SW480 (cell line): ENCODE data around the gene CCDC142.
"Not testable (repeated sequence)": the region's sequence is repeated elsewhere in the genome, so short reads cannot be mapped to it uniquely, and the experiment has no call there.

ENCODE experiments used
- DNase-seq: peaks from one replicate; pipeline ENCODE4 v3.0.0-alpha.2; 2016; ENCODE audit warnings: low spot score

Gene CCDC142

DNA sequence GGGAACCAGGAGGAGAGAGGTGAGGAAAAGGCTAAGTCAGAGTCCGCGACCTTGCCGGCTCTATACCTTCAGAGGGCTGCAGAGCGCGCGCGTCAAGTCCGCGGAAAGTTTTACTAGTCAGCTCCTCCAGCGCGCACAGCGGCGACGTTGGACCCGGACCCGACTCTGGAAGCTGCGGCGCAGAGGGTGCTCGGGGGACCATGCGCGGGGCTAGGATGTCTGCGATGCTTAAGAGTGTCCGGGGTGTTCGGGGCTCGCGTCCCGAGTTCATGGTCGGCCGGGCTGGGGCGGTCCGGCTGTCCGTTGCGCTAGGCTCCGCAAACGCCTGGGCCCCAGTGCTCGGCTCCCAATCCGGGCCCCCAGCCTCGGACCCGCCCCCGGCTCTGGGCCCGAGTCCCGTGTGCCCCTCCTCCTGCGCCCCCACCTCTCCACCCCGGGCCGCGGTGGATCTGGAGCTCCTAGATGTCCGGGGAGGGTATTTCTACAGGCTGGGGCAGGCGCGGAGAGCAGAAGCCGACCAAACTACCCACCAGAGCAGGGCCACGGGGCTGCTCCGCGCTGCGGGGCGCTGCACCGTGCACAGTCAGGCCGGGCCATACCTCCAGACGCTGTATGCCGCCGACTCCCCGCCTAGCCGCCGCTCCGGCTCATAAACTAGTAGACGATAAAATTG is 16.6 kb upstream of the CCDC142 start, which contains the start of gene LBX2:
TSS of gene LBX2 (minus strand) at position 337 of the 673 bp plus-strand sequence. CDS start at position 271, 66 bp downstream.
- DNase-seq = no peak

- DNase-seq = peak; percentile 57
Measured at GRCh38 chr2:74498500-74499266, 15.9 kb upstream of the CCDC142 start.

GRCh38 chr2:74497777-74498499 is 15.1 kb upstream of the CCDC142 start:
- no peak for DNase-seq

GRCh38 chr2:74496997-74497776 is 14.4 kb upstream of the CCDC142 start:
- DNase-seq = no peak

- DNase-seq = no peak
Measured at GRCh38 chr2:74495440-74495839, 12.6 kb upstream of the CCDC142 start.

- no peak for DNase-seq
Measured at GRCh38 chr2:74493546-74493945, 10.7 kb upstream of the CCDC142 start.

GRCh38 chr2:74491648-74492544 is 9.1 kb upstream of the CCDC142 start:
- DNase-seq = no peak

DNA sequence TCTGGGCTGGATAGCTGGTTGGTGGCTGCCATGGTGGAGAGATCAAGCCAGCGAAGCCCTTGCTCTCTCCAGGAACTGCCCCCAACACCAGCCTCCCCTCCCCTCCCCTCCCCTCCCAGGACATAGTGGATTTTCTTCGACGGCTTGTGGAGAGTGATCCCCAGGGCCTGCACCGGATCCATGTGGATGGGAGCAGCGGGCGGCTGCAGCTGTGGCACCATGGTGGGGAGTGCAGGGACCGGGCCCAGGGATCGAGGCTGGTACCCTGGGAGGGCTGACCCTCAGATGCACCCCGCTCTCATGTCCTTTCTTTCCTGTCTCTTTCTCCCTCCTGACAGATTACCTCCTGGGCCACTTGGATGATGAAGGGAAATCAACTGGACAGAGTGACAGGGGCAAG is 7.1 kb upstream of the CCDC142 start:
- no peak for DNase-seq

- DNase-seq = no peak
Measured at GRCh38 chr2:74488643-74489481, 6.1 kb upstream of the CCDC142 start.

DNA sequence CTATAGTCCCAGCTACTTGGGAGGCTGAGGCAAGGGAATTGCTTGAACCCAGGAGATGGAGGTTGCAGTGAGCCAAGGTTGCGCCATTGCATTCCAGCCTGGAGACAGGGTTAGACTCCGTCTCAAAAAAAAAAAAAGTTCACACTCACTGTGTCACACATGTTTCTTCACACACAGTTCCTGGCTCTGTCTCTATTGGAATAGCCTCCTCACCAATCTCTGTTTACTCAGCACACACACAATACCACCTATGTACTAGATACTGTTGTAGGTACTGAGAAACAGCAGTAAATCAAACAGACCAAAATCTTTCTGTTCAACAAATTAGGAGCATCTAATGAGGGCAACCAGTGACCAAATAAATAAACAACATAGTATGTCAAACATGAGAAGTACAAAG is 3.3 kb upstream of the CCDC142 start:
- no peak for DNase-seq

- not testable (repeated sequence) for DNase-seq
Measured at GRCh38 chr2:74483675-74484164, 922 bp upstream of the CCDC142 start.

- peak; percentile 69 for DNase-seq
Measured at GRCh38 chr2:74481961-74482800, 617 bp downstream of the CCDC142 start.

GRCh38 chr2:74481431-74481830 is 1.4 kb downstream of the CCDC142 start:
- DNase-seq = no peak

- no peak for DNase-seq
Measured at GRCh38 chr2:74474899-74475298, 7.9 kb downstream of the CCDC142 start.

DNA sequence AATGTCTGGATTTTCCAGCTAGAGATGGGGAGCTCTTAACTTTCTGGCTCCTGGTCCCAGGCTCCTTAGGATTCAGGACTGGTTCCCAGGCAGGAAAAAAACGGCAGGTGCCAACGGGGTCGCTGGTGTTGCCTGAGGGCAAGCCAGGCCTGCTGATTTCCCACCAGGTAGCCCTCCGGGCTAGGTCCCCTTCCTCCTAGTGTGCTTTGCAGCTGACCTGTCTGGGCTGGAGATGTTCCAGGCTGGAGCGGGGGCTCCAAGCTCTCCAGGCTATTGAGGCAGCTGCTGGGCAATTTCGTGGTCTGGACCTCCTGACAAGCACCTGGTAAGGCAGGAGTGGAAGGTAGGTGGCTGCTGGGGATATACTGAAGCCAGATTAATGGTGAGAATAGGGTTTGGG is 8.3 kb downstream of the CCDC142 start:
- DNase-seq = no peak

DNA sequence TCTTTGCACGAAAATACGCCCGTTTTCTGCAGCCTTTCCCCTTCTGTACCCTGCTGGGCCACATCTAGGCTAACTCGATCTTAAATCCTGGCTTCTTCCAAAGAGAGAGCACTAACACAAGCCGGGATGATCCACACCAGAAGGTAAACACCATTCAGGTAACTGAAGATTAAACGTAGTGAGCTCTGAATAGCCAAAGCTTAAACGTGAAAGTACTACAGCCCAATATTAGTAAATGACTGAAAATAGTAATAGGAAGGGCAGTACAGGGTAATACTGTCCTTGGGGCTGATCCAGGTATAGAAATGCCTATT is 9.9 kb downstream of the CCDC142 start:
- no peak for DNase-seq

DNA sequence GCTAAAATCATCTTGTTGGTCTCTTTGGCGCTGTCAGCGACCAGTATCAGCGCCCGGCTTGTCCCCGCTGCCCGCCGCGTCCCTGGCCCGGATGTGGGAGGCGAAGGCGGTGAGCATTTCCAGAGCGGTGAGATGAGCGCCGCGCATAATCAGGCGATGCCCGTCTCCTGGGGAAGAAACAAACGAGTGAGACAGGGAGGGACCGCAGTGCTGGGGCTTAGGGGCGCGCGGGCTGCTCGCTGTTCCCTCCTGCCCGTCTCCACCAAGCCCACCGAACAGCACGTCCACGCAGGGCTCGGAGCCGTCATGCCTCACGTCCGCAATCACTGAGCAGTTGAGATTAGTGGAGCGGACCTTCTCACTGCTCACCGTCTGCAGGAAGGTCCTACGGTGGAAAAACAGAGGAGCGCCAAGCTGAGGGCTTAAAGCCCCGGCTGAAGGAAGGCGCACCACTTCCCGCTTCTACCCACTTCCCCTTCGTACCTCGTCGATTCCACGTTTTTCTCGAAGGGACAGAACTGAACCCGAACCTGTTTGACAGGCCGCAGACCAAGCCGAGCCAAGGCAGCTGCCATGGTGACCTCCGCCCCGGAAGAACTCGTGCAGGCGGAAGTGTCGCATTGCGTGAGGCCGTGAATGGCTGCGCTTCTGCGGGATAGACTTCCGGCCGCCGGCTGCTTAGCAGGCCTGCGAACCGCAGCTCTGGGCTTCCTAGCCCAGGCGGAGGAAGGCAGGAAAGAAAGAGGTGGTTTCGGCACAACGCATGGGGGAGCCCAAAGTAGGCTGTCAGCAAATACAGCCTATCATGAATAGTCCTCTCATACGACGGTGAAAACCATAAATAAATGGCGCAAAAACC is 10.5 kb downstream of the CCDC142 start, which contains the start of gene MRPL53:
TSS of gene MRPL53 (minus strand) at position 595 of the 859 bp plus-strand sequence. CDS start at position 575, 20 bp downstream.
- DNase-seq = peak; percentile 94
